HepG2 (cell line): ENCODE data around the gene ZFAND3. TPM values are rescaled to one million over a fixed set of nuclear protein-coding genes. Genes with fewer than 3 reads are reported as not detected.

Experiments
- ATAC-seq: fragments of 200-7000 bp; cut with Tn5 transposase; 3 replicates; pipeline ENCODE4 v1.9.1; 2020; ENCODE audit warnings: mild to moderate bottlenecking, moderate library complexity
- BruUV-seq: library from RNA; stranded (reverse); fragments of 400-500 nt; replicated peaks from 2 replicates; lab custom pipeline; 2021; lab: Mats Ljungman, UMichigan
- CTCF ChIA-PET: fragments of 300-600 bp; formaldehyde crosslinking; extraction: SDS; loops from one replicate; lab custom pipeline; 2021; ENCODE audit warnings: low total read pairs, inconsistent platforms, low intra/inter-chr PET ratio; lab: Yijun Ruan, JAX
- POLR2A ChIA-PET: fragments of 350-600 bp; sonication (Branson Sonifier 250); formaldehyde crosslinking; loops from one replicate; lab custom pipeline; 2020; ENCODE audit warnings: antibody characterized with exemption, inconsistent platforms; lab: Yijun Ruan, JAX
- DNase-seq: peaks from one replicate; pipeline ENCODE4 v3.0.0-alpha.2; 2015; ENCODE audit warnings: low spot score
- FAIRE-seq: peaks from 3 replicates; lab custom pipeline; 2011; peaks lifted over from hg19 to GRCh38; lab: Jason Lieb, UNC
- H2AFZ ChIP-seq: one replicate; pipeline ENCODE4 v1.6.1; 2011; ENCODE audit warnings: low read length, inconsistent platforms
- H3K27ac ChIP-seq: fragments of 300-600 bp; 3 replicates; pipeline ENCODE4 v1.8.0; 2011; ENCODE audit warnings: mixed run types, mild to moderate bottlenecking, mixed read lengths, low read length, inconsistent platforms; ENCODE audit not compliant: insufficient read depth; ENCODE audit errors: extremely low read length
- H3K27me3 ChIP-seq, 2 experiments: fragments of 200-600 bp in 1 of 2; 2 replicates in 1 of 2; 3 replicates in 1 of 2; pipeline versions ENCODE4 v1.6.0 to v1.8.0; 2011; ENCODE audit warnings: low read length in 2 of 2, mild to moderate bottlenecking in 2 of 2, moderate library complexity in 2 of 2, inconsistent platforms in 1 of 2; ENCODE audit not compliant: insufficient read depth in 2 of 2, control insufficient read depth in 1 of 2
- H3K36me3 ChIP-seq, 2 experiments: fragments of 200-600 bp in 1 of 2; replicated peaks in 1 of 2; 2 replicates in 1 of 2; 3 replicates in 1 of 2; pipeline versions ENCODE4 v1.5.1 to v1.8.0; 2011; ENCODE audit warnings: low read length in 2 of 2, inconsistent platforms in 1 of 2; ENCODE audit not compliant: insufficient read depth in 2 of 2, control insufficient read depth in 1 of 2
- H3K4me1 ChIP-seq: 2 replicates; pipeline ENCODE4 v1.5.1; 2012; ENCODE audit warnings: low read length, inconsistent platforms; ENCODE audit not compliant: insufficient read depth
- H3K4me2 ChIP-seq: 2 replicates; pipeline ENCODE4 v1.6.0; 2011; ENCODE audit warnings: low read depth, low read length, inconsistent platforms
- H3K4me3 ChIP-seq, 3 experiments: fragments of 200-600 bp in 1 of 3; sonication (generic), shearing (Covaris generic) in 1 of 3; replicated peaks in 1 of 3; 2 replicates each; pipeline ENCODE4 v1.5.1; 2011 to 2016; ENCODE audit warnings: low read length in 3 of 3, inconsistent platforms in 2 of 3, low read depth in 2 of 3, mild to moderate bottlenecking in 2 of 3, control low read depth in 1 of 3, mixed read lengths in 1 of 3; ENCODE audit not compliant: insufficient read depth in 1 of 3
- H3K79me2 ChIP-seq: one replicate; pipeline ENCODE4 v1.6.1; 2011; ENCODE audit warnings: low read length, inconsistent platforms; ENCODE audit not compliant: insufficient read depth
- H3K9ac ChIP-seq: 2 replicates; pipeline ENCODE4 v1.6.0; 2011; ENCODE audit warnings: mild to moderate bottlenecking, low read depth, low read length, inconsistent platforms; ENCODE audit not compliant: insufficient read depth
- H3K9me3 ChIP-seq: 2 replicates; pipeline ENCODE4 v1.5.1; 2012; ENCODE audit warnings: mild to moderate bottlenecking, low read length
- H4K20me1 ChIP-seq: 2 replicates; pipeline ENCODE4 v1.6.0; 2011; ENCODE audit warnings: inconsistent platforms, mild to moderate bottlenecking, low read length, moderate library complexity; ENCODE audit not compliant: insufficient read depth
- ELF3 ChIP-seq: IDR thresholded peaks from 2 replicates; pipeline ENCODE4 v1.6.1; 2016; ENCODE audit warnings: missing genetic modification reagents, missing compliant biosample characterization
- FIP1L1 ChIP-seq: fragments of 200-400 bp; formaldehyde crosslinking; IDR thresholded peaks from 2 replicates; pipeline ENCODE4 v1.6.1; 2018; ENCODE audit warnings: low read depth, mild to moderate bottlenecking, low read length, moderate library complexity, borderline replicate concordance; ENCODE audit not compliant: insufficient read depth
- GZF1 ChIP-seq: sonication (generic); formaldehyde crosslinking; IDR thresholded peaks from 2 replicates; pipeline ENCODE4 v1.5.1; 2020; ENCODE audit warnings: mild to moderate bottlenecking, missing genetic modification reagents
- KLF12 ChIP-seq: sonication (generic); formaldehyde crosslinking; IDR thresholded peaks from 2 replicates; pipeline ENCODE4 v1.4.0; 2020; ENCODE audit warnings: missing genetic modification reagents, borderline replicate concordance
- KLF13 ChIP-seq: sonication (generic); formaldehyde crosslinking; IDR thresholded peaks from 2 replicates; pipeline ENCODE4 v1.4.0; 2020; ENCODE audit warnings: mild to moderate bottlenecking, missing genetic modification reagents
- MED1 ChIP-seq: sonication (generic); formaldehyde crosslinking; IDR thresholded peaks from 2 replicates; pipeline ENCODE4 v1.4.0; 2020; ENCODE audit warnings: missing genetic modification reagents
- ZKSCAN1 ChIP-seq: fragments of 150-350 bp; IDR thresholded peaks from 2 replicates; pipeline ENCODE4 v1.6.1; 2014; ENCODE audit warnings: low read length
- ZMAT5 ChIP-seq: sonication (generic); formaldehyde crosslinking; IDR thresholded peaks from 2 replicates; pipeline ENCODE4 v1.5.0; 2020; ENCODE audit warnings: mild to moderate bottlenecking, low read depth, missing genetic modification reagents, borderline replicate concordance
- ZNF24 ChIP-seq: fragments of 450-650 bp; IDR thresholded peaks from 2 replicates; pipeline ENCODE4 v1.6.1; 2017; ENCODE audit warnings: antibody characterized with exemption, mild to moderate bottlenecking
- ZNF704 ChIP-seq: sonication (generic); formaldehyde crosslinking; IDR thresholded peaks from 2 replicates; pipeline ENCODE4 v1.8.1; 2023; ENCODE audit warnings: mild to moderate bottlenecking, inconsistent platforms, moderate library complexity, missing genetic modification reagents, borderline replicate concordance
- ZNF777 ChIP-seq: sonication (generic); formaldehyde crosslinking; IDR thresholded peaks from 2 replicates; pipeline ENCODE4 v1.4.0; 2020; ENCODE audit warnings: missing genetic modification reagents
- WGBS: methylation state at CpG from one replicate; pipeline ENCODE4 v1.1.6; 2017; ENCODE audit warnings: low lambda C conversion rate; 5-methylcytosine and 5-hydroxymethylcytosine counted together
- in situ Hi-C: cut with HindIII; loops from 2 replicates; pipeline ENCODE4 v1.10.0; 2017; ENCODE audit warnings: low pct_unique_long_range_greater_than_20kb; ENCODE audit not compliant: extremely low pct_ligation_motif_present
- intact Hi-C: fragments of 100-400 bp; cut with micrococcal nuclease; formaldehyde crosslinking; loops from one replicate; pipeline ENCODE4 v1.10.0; 2022; ENCODE audit not compliant: unreplicated experiment
- polyA plus RNA-seq, 8 experiments: library from polyadenylated mRNA; depleted of rRNA in 3 of 8; stranded (reverse) in 7 of 8; unstranded in 1 of 8; fragments of >200 nt; fragmentation: Illumina TruSeq in 4 of 8; extraction: Trizol in 4 of 8; gene quantifications; 2 replicates each; pipeline versions ENCODE4 v1.2.1 to v1.2.3, GENCODE V29; 2011 to 2016; ENCODE audit warnings: low read depth in 4 of 8, missing spikeins in 1 of 8, mixed read lengths in 1 of 8; ENCODE audit not compliant: insufficient read depth in 1 of 8
- total RNA-seq, 5 experiments: library from RNA; depleted of rRNA; stranded (reverse); fragments of >200 nt; fragmentation: Illumina TruSeq; extraction: Trizol; gene quantifications; 2 replicates each; pipeline ENCODE4 v1.2.3, GENCODE V29; 2016; ENCODE audit warnings: low read depth in 1 of 5
- TF ChIP-seq, protein P1 (sequence below): sonication (generic); formaldehyde crosslinking; IDR thresholded peaks from 2 replicates; pipeline ENCODE4 v1.4.0; 2020; ENCODE audit warnings: missing genetic modification reagents
- TF ChIP-seq, protein P2 (sequence below): sonication (generic); formaldehyde crosslinking; IDR thresholded peaks from 2 replicates; pipeline ENCODE4 v1.4.0; 2020; ENCODE audit warnings: mild to moderate bottlenecking, low read depth, missing genetic modification reagents

The ZFAND3 gene
- total and polyA plus RNA-seq, 2 of the 13 experiments (the other 11 are each of a cell fraction or from before 2014, with no cell fraction given): 16.4 to 17.1 TPM

GRCh38 chr6:38107073-38107472, 287.5 kb downstream of the ZFAND3 start:
- TF ChIP-seq ZNF24 (no peak), FIP1L1 (no peak), KLF12 (CRISPR knock-in tag) (no peak), ELF3 (CRISPR knock-in tag) (no peak), ZMAT5 (CRISPR knock-in tag) (no peak)
- no peaks in the 10 kb centered on the region for H3K9me3 ChIP-seq
- H2AFZ ChIP-seq: no peak overlapping the region
- no peak overlapping the region for H3K27ac ChIP-seq
- H3K9ac ChIP-seq: no peak overlapping the region
- intact Hi-C loops: no loop called here
- FAIRE-seq (no peak), DNase-seq (no peak), ATAC-seq (no peak)
- H3K79me2 ChIP-seq: no peaks in the 10 kb centered on the region
- no peaks in the 10 kb centered on the region for H4K20me1 ChIP-seq
- CTCF ChIA-PET: no interaction called here
- BruUV-seq: no TSS peak
- H3K4me3 ChIP-seq: no peak overlapping the region
- POLR2A ChIA-PET: no interaction called here
- no peaks in the 10 kb centered on the region for H3K27me3 ChIP-seq
- peaks cover 4 to 8% of the 10 kb centered on the region in 2 experiments; a peak in 3 of 5 replicates for H3K36me3 ChIP-seq
- WGBS: 100% methylated on average over 1 of the region's 1 CpG
- in situ Hi-C loops: no loop called here
- no peaks in the 10 kb centered on the region for H3K4me1 ChIP-seq
- no peak overlapping the region for H3K4me2 ChIP-seq

DNA sequence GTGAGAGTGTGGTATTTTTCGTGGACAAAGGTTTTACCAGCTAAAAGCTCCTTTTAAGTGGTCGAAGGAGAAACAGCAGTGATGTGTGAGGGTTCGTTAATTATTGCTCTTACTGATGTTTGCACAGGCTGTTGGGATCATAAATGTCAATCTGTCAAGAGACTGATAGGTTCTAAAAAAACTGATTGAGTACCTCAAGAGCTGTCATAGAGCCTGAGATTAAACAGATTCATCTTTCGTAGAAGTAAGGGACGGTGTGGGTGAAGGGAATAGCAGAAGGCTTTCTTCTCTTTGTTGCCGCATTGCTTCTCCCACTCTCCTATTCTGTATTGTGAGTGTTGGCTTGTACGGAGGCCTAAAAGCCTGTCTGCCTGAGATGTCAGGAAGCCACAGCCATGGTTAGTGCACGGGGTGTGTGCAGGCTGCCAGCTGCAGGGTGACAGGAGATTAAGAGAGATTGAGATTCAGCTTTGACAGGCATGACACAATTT, 291.0 kb downstream of the ZFAND3 start:
- in situ Hi-C loops: no loop called here
- TF ChIP-seq GZF1 (CRISPR knock-in tag) (no peak), ZNF777 (CRISPR knock-in tag) (no peak), ZKSCAN1 (no peak), ZNF704 (CRISPR knock-in tag) (no peak), KLF13 (CRISPR knock-in tag) (no peak), MED1 (CRISPR knock-in tag) (no peak)
- TF ChIP-seq, protein P1, sequence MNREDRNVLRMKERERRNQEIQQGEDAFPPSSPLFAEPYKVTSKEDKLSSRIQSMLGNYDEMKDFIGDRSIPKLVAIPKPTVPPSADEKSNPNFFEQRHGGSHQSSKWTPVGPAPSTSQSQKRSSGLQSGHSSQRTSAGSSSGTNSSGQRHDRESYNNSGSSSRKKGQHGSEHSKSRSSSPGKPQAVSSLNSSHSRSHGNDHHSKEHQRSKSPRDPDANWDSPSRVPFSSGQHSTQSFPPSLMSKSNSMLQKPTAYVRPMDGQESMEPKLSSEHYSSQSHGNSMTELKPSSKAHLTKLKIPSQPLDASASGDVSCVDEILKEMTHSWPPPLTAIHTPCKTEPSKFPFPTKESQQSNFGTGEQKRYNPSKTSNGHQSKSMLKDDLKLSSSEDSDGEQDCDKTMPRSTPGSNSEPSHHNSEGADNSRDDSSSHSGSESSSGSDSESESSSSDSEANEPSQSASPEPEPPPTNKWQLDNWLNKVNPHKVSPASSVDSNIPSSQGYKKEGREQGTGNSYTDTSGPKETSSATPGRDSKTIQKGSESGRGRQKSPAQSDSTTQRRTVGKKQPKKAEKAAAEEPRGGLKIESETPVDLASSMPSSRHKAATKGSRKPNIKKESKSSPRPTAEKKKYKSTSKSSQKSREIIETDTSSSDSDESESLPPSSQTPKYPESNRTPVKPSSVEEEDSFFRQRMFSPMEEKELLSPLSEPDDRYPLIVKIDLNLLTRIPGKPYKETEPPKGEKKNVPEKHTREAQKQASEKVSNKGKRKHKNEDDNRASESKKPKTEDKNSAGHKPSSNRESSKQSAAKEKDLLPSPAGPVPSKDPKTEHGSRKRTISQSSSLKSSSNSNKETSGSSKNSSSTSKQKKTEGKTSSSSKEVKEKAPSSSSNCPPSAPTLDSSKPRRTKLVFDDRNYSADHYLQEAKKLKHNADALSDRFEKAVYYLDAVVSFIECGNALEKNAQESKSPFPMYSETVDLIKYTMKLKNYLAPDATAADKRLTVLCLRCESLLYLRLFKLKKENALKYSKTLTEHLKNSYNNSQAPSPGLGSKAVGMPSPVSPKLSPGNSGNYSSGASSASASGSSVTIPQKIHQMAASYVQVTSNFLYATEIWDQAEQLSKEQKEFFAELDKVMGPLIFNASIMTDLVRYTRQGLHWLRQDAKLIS: no peak
- TF ChIP-seq, protein P2, sequence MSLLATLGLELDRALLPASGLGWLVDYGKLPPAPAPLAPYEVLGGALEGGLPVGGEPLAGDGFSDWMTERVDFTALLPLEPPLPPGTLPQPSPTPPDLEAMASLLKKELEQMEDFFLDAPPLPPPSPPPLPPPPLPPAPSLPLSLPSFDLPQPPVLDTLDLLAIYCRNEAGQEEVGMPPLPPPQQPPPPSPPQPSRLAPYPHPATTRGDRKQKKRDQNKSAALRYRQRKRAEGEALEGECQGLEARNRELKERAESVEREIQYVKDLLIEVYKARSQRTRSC (CRISPR knock-in tag): no peak

More for the DNA sequence above, 291.0 kb downstream of the ZFAND3 start:
- intact Hi-C loops: no loop called here
- CTCF ChIA-PET: no interaction called here
- H2AFZ ChIP-seq: no peak overlapping the region
- H3K79me2 ChIP-seq: no peaks in the 10 kb centered on the region
- 94% methylated on average over 8 of the region's 8 CpGs for WGBS
- no peaks in the 10 kb centered on the region for H3K9me3 ChIP-seq
- DNase-seq: no peak
- H3K4me3 ChIP-seq: no peak overlapping the region
- H3K27me3 ChIP-seq: no peaks in the 10 kb centered on the region
- peaks cover 2 to 8% of the 10 kb centered on the region in 2 experiments; a peak in 3 of 5 replicates for H3K36me3 ChIP-seq
- no TSS peak for BruUV-seq
- no peak for FAIRE-seq
- ATAC-seq: no peak
- no peaks in the 10 kb centered on the region for H4K20me1 ChIP-seq
- no peak overlapping the region for H3K9ac ChIP-seq
- H3K4me2 ChIP-seq: no peak overlapping the region
- no peaks in the 10 kb centered on the region for H3K4me1 ChIP-seq
- POLR2A ChIA-PET: no interaction called here
- no peak overlapping the region for H3K27ac ChIP-seq
